Activated T-cell treated with anti-CD3 and anti-CD28 coated beads for 4 hours (primary cell): ENCODE data around the gene PKP2.

Experiments used
- DNase-seq: peaks from one replicate; pipeline ENCODE4 v3.0.0-alpha.2; 2020

The PKP2 gene

DNA sequence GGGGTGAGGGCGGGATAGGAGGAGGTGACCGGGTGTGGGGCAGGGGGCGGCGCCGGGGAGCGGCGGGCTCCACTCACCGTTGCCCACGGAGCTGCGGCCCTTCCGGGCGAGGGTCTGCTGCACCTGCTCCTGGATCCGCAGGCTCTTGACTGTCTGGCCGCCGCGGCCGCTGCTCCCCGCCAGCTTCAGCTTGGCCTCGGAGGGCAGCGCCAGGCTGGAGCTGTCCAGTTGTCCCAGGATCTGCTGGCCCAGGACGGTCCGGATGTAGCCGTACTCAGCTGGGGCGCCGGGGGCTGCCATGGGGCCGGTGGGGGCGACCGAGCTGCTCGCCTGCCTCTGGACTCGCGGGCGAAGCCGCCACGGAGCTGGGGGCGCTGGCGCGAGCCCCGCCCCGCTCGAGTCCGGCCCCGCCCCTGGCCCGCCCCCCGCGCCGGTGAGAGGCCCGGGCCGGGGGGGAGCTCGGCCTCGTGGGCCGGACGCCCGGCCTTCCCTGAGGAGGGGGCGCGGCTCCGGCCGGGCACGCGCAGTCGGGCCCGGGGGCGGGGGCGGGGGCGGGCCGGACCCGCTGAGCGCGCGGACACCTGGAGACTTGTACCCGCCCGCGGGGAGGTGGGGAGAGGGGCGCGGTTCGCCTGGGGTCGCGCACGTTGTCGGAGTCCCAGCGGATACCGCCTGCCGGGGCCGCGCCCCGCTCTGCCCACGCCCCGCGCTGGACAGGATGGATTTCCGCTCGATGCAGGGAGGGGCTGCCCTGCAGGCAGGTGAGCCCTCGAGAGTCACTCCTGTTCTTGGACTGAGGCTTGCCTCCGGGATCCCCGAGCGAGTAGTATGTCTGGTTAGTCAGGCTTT is at the start of gene PKP2:
Gene PKP2 (minus strand): TSS at position 346 of the 849 bp plus-strand sequence. CDS start 46 bp downstream, at position 300.
- DNase-seq: no peak

DNA sequence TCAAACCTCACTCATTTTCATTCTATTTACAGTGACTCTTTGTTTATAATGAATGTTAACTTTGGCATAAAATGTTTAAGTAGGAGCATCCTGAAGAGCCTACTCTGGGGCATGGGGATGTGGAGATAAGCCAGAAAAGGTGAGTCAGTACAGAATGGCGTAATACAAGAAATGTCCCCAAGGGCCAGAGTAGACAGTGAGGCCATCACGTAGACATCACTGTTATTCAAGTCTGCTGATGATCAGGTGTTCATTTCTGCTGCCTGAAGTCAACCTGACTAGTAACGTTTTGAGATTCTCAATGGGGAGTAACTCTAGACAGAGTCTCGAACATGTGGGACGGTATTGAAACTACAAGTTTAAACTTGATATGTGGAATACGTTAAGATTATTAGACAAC is 47.6 kb upstream of the PKP2 start:
- DNase-seq: no peak

DNA sequence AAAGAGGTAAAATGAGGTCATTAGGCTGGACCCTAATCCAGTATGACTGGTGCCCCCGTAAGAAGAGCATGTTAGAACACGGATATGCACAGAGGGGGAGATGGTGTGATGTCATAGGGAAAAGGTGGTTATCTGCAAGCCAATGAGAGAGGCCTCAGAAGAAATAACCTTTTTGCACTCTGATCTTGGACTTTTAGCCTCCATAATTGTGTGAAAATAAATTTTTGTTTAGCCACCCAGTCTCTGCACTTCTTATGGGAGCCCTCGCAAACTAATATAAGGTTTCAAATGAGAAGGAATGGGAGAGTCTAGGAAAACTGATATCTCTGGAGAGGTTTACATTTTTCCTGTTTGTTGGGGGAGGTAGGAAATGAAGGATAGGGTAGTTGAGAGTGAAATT is 43.2 kb upstream of the PKP2 start:
- no peak for DNase-seq

DNA sequence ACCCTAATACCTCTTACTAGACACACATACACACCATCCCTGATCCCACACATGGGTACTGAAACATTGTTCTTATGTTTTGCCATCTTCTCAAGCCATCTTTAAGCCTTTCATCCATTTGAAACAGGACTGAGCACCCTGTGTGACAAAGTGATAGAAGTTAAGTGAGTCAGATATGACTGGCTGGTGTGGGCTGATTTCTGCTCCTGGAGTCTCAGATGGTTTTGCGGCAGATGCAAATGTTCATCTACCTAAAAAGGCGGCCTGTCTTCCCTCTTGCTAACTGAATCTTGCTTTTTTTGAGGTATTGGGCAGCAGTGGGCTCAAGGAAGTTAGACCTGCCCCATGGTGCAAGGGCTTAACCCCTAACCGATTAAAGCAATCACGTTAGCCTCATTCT is 30.4 kb upstream of the PKP2 start:
- no peak for DNase-seq

DNA sequence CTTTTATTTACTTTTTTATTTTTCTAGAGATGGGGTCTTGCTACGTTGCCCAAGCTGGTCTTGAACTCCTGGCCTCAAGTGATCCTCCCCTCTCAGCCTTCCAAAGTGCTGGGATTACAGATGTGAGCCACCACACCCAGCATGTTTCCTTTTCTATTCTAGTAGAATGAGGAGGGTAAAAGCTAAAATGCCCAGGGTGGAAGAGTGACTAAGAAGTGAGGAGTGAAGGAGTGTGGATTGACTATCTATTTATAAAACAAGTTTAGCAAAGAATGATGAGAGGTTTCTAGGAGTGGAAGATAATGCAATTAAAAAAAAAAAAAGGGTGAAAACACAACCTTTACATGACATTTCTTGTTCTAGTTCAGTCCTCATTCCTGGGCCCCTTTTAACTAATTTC is 29.8 kb upstream of the PKP2 start:
- DNase-seq: no peak

DNA sequence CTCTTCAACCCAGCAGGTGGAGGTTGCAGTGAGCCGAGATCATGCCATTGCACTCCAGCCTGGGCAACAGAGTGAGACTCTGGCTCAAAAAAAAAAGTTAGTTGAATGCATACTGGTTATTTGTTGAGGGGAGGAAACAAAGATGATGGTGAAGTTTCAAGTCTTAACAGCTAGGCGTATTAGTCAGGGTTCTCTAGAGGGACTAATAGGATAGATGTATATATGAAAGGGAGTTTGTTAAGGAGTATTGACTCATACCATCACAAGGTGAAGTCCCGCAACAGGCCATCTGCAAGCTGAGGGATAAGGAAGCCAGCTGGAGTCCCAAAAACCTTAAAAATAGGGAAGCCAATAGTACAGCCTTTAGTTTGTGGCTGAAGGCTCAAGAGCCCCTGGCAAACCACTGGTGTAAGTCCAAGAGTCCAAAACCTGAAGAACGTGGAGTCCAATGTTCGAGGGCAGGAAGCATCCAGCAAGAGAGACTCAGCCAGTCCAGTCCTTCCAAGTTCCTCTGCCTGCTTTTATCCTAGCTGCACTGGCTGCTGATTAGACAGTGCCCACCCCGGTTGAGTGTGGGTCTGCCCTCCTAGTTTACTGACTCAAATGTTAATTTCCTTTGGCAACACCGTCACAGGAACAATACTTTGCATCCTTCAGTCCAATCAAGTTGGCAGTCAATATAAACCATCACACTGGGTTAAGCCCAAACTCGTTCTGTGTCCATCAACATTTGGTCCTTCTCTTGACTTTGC is 26.1 kb upstream of the PKP2 start:
- DNase-seq: no peak

DNA sequence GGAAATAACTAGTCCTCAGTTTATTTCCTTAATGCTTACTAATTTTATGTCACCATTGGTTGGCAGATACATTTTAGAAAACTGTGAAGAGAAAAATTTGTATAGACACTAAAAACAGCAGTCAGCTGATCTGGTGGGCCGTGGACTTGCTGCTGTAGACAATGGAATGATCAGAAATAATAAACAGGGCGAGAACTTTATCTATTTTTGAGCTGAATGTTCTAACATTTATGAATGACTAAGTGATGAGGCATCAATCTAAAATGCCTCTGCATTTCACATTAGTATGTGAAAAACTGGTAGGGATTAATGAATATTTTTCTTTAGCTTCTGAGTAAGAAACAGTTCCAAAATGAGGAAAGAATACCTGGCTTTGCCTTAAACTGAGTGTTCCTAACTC is 24.8 kb upstream of the PKP2 start:
- DNase-seq: no peak

DNA sequence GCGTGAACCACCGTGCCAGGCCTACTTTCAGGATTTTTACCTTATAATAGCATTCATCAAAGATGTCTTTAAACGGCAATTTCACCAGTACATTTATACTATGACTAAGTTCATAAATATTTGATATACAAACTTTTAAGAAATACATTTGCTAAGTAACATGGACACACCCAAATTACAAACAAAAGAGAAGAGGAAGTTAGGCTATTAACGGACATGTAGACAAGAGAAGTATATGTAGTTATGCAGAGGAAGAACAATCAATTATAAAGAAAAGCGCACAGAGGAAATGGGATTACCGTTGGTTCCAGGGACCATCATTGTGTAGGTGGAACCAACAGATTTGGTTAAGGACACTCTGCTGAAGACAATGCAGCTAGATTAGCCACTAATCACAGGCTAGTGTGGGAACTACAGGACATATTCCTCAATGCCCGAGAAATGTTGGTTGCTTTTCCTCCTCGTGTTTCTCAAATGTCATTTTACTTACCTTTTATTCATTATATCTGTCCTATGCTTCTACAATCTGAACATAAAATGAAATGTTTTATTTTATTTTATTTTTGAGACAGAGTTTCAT is 24.0 kb upstream of the PKP2 start:
- no peak for DNase-seq

DNA sequence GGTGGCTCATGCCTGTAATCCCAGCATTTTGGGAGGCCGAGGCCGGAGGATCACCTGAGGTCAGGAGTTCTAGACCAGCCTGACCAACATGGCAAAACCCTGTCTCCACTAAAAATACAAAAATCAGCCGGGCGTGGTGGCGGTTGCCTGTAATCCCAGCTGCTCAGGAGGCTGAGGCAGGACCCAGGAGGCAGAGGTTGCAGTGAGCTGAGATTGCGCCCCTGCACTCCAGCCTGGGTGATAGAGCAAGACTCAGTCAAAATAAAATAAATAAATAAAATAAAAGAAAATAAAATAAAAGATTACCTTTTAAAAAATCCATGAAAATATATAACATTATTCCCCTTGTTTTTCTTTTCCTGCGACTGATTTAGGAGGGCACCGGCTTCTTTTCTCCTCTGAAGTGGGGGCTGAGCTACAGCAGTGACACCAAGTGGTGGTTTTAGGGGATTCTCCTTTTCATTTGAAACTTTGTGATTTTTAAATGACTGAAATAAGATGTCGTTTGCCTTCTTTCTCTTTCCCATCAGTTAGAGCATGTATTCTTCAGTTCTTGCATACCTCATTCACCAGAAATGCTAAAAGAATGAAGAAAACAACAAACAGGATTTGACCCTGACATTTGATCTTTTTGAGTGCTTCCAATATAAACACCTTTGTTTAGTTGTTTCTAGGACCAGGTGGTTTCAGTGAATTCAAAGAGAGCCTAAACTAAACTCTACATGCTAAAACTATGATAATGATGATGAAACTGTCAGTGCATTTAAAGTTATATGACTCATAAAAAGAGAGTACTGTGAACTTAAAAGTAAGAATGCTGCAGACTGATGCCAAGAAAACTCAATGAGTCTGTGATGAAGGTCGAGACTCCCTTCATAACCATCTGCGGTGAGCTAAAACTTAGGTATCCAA is 22.6 kb upstream of the PKP2 start:
- DNase-seq: no peak

DNA sequence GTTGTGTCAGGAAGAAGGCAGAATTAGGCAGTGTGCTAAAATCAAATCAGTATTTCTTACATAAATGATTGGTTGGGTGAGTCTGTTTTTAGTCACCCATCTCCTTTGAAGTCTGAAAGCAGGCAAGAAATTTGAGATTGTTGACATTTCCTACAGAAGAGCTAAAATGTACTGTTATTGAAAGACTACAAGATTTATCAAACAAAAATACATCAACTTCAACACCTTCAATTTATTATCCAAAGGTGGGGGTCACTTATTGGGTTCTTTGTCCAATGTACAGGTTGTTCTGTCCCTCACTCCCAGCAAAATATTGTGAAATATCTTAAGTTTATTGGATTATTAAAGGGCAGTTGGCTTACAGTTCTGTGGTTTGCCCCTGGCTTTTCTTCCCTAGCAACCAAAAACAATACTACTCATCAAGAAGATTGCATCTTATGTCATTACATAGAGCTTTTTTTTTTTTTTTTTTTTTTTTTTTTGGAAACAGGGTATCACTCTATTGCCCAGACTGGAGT is 20.6 kb upstream of the PKP2 start:
- DNase-seq: no peak

DNA sequence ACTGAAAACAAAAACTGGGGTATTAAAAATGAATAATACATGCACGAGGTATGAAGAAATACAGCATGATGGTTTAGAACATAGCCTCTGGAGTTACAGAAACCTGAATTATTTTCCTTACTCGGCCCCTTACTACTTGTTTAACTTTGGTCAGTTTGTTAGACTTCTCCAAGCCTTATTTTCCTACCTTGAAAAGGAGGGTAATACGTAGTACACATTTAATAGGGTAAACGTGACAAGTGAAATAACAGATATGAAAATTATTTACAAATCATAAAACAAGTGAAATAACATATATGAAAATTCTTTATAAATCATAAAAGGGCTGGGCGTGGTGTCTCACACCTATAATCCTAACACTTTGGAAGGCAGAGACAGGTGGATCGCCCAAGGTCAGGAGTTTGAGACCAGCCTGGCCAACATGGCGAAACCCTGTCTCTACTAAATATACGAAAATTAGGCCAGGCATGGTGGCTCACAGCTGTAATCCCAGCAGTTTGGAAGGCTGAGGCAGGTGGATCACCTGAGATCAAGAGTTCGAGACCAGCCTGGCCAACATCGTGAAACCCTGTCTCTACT is 11.4 kb upstream of the PKP2 start:
- no peak for DNase-seq

DNA sequence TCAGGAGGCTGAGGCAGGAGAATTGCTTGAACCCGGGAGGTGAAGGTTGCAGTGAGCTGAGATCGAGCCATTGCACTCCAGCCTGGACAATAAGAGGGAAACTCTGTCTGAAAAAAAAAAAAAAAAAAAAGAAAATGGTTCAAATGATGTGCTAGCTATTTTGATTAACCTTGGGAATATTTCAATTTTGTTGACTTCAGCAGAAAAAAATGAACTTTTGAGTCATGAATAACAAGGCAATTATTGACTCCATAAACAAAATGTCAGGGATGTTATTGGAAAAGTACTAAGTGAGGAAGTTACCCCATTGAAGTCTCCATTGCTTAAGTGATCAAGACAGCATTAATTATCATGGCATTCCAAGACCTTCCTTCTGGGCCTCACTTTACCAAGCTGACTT is 10.6 kb upstream of the PKP2 start:
- no peak for DNase-seq

DNA sequence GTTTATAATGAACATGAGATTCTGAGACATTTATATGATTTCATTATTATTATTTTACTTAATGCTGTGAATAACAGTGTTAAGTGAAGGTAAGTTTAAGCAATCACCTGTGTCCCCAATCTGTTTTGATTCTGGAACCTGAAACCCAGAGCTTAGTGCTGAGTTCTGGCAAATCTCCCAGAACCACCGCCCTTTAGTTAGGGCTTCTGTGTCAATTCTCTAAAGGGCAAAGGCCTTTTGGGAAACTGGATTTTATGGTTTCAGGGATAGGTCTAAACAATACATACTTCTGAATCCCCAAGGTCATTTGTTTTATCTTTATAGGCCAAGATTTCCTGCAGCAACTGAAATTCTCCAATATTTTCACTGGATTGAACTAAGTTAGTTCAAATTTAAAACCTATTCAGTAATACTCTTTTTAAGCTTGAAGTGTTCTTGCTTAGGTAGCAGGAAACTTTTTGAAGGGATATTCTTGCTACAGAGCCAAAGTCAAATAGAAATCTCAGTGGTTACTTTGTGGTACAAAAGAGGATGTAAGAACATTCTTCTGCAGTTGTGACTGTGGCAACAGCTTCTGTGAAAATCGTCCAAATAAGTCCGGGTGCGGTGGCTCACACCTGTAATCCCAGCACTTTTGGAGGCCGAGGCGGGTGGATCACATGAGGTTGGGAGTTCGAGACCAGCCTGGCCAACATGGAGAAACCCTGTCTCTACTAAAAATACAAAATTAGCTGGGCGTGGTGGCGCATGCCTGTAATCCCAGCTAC is 10.0 kb upstream of the PKP2 start:
- no peak for DNase-seq

DNA sequence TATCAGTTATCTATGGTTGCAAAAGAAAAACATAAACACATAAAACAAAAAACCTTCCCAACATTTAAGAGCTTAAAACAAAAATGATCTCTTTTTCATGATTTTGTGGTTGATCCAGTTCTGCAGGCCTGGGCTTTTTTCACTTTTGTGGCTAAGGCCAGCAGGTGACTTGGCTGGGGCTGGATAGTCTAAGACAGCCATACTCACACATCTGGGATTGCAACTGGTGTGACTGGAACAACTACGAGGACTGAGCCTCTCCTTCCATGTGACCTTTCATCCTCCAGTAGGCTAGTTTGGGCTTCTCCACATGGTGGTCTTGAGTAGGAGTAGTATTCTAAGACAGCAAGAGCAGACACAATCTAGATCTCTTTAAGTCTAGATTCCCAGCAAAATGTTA is 7.2 kb upstream of the PKP2 start:
- no peak for DNase-seq

DNA sequence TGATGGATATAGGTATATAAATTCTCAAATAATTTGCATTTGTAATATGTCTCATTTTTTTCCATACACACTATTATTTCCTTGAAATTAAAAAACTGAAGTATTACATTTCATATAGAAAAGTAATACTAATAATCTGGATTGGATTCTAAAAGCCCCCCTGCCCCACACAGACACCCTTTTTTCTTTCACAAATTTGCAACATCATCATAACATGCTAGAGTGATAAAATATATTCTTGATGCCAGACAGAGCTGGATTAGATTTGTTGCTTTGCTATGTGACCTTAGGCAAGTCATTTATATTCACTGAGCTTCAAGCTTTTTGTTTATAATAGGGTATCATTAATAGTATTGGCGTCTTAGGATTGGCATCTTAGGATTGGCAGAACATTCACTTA is 6.7 kb upstream of the PKP2 start:
- no peak for DNase-seq

DNA sequence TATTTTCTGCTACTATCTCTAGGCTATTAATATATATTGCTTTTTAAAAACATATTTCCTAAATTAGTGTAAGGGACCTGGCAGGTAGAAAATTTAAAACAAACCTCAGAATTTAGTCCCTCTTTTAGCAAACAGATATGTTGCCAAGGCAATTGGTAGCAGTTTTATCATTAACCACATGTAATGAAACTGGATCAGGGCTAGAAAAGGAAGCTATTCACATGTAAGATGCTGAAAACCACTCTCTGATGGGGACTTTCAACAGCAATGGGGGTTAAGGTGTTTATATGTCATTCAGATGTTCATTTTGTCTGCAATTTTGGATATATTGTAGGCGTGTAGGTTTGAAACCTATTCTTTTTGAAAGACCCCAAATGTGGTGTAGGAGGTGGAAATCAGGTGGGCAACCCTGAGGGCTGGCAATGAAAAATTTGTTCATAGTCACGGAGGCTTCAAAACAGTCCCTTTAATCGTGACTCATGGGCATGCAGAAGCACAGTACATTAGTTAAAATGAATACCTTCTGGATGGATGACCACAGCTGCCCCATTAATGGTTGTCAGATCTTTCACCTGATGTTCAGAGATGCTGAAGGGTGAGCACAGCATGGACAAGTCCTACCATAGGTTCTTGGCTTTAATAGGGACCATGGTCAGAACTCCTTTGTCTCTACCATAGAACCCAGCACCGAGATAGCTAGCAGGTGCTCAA is 5.9 kb upstream of the PKP2 start:
- no peak for DNase-seq

DNA sequence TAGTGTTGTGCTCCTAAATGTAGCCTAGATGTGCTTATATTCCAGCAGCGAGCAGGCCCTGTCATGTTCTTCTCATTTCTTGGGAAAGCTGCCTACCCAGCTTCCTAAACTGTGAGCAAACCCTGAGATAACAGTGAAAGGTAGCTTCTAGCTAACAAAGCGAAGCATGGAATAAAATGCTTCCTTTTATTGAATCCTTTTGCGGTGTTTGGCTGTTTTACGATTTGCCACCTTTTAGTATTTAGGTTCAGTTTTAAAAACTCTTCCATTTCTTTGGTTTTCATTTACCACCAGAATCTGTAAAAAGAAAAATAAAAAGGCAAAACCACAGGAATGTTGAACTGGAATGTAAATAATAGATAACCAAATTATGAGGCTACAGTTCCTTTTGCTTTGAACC is 5.0 kb upstream of the PKP2 start:
- no peak for DNase-seq

DNA sequence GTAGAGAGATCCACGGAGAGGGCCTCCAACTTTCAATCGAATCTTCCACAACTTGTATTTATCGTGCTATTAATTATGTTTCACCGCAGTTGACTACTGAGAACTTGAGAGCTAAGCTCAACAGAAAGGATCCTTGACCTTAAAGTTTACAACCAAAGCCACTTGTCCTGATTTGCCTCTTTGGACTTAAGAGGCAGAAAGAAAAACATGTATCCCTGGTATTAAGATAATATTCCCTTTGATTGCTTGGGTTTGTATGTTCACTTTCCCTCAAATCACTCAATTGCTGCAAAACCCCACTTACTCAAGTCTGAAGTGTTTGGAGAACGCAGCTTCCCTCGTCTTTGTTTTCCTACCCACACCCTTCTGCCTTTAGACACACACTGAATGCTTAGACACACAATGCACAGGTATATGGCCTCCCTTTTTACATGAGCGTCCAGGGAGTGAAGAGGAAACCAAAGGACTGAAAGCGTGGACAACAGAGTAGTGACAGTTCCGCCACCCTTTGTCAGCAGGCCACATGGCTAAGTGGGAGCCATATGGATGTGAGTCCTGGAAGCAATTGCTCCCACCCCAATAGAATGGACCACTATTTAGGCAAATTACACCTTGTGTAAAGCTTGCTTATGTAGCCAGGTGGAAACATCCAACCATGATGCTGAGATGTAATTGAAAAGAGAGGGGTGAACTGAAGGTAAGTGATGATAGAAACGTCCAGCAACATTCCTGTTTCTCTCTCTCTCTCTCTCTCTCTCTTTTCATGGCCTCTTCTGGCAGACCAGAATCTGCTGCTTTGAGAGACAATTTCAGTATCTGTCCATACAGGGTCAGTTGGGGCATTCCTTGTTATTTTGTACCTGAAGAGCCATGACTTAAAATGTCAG is 1.4 kb upstream of the PKP2 start:
- DNase-seq: no peak

DNA sequence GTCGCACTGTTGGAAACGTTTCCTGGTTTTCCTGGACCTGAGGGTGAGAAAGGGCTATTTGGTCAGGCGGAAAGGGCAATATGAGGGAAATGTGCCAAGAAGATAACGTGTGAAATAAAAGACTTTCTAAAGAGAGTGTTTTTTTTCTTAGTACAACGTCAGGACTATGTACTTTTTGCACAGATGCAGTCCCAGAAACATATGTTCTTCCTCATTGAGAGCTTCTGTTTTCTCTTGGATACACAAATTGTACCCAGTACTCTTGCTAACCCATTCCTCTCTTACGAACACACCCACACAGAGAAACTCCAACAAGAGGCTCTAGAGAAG is 669 bp upstream of the PKP2 start:
- DNase-seq: no peak
